ENCODE results near the gene PI4KA. TPM values are rescaled to one million over a fixed set of nuclear protein-coding genes. Genes with fewer than 3 reads are reported as not detected.
"Not testable (repeated sequence)": the region's sequence is repeated elsewhere in the genome, so short reads cannot be mapped to it uniquely, and the experiment has no call there.

Gene PI4KA
- total RNA-seq, 1 experiment from 2014 or later: 54.3 TPM

GRCh38 chr22:20822240-20822639 lies 36.4 kb downstream of the PI4KA start:
- DNase-seq (ENCODE audit: low read depth, low spot score) (no peak), ATAC-seq (no peak)
- Histone ChIP-seq H3K27ac (ENCODE audit: low read length) (no peak overlapping the region), H3K36me3 (ENCODE audit: control insufficient read depth, insufficient read depth, low read length) (0 out of 2 replicates have a peak, but pooled peaks cover 4% of the 10 kb centered on the region), H3K27me3 (ENCODE audit: control insufficient read depth, insufficient read depth, low read length) (no peaks in the 10 kb centered on the region), H3K9me3 (ENCODE audit: control insufficient read depth, insufficient read depth, low read depth, low read length) (no peaks in the 10 kb centered on the region), H3K4me3 (ENCODE audit: low read depth in 2 of 2, low read length in 2 of 2) (no peak overlapping the region), H3K4me1 (ENCODE audit: control insufficient read depth, insufficient read depth, low read length) (no peaks in the 10 kb centered on the region)
- BruUV-seq (replicated peaks): no TSS peak
- in situ Hi-C loops (cut with HindIII; ENCODE audit: low pct_unique_long_range_greater_than_20kb, low sequenced_read_pairs): no loop called here
- CTCF ChIA-PET: no interaction called here
- POLR2A ChIA-PET: no interaction called here
- intact Hi-C loops (cut with micrococcal nuclease; ENCODE audit: unreplicated experiment): no loop called here
- TF ChIP-seq SIN3A (IDR thresholded peaks at IDR 0.05; ENCODE audit: borderline replicate concordance, insufficient read depth, low read depth, low read length): no peak
- no peak for TF ChIP-seq POLR2AphosphoS5 (IDR thresholded peaks at IDR 0.05; ENCODE audit: low read depth, low read length)
- TF ChIP-seq TCF7L2 (IDR thresholded peaks at IDR 0.05; ENCODE audit: low read depth, low read length): no peak
- no peak for TF ChIP-seq CTCF (IDR thresholded peaks at IDR 0.05)
- no peak for TF ChIP-seq REST (IDR thresholded peaks at IDR 0.05; ENCODE audit: insufficient read depth in 1 of 2, low read depth in 2 of 2, low read length in 1 of 2)

GRCh38 chr22:20821717-20822239 lies 36.8 kb downstream of the PI4KA start:
- intact Hi-C loops (cut with micrococcal nuclease; ENCODE audit: unreplicated experiment); H3K27me3 ChIP-seq (ENCODE audit: control insufficient read depth, insufficient read depth, low read length); H3K9me3 ChIP-seq (ENCODE audit: control insufficient read depth, insufficient read depth, low read depth, low read length); DNase-seq (ENCODE audit: low read depth, low spot score); in situ Hi-C loops (cut with HindIII; ENCODE audit: low pct_unique_long_range_greater_than_20kb, low sequenced_read_pairs); H3K4me3 ChIP-seq (ENCODE audit: low read depth in 2 of 2, low read length in 2 of 2); CTCF ChIA-PET; BruUV-seq (replicated peaks); ATAC-seq; H3K36me3 ChIP-seq (ENCODE audit: control insufficient read depth, insufficient read depth, low read length); H3K27ac ChIP-seq (ENCODE audit: low read length); POLR2A ChIA-PET; H3K4me1 ChIP-seq (ENCODE audit: control insufficient read depth, insufficient read depth, low read length): not testable (repeated sequence)

- POLR2A ChIA-PET: no interaction called here
- H3K4me1 ChIP-seq (ENCODE audit: control insufficient read depth, insufficient read depth, low read length): no peaks in the 10 kb centered on the region
- intact Hi-C loops (cut with micrococcal nuclease; ENCODE audit: unreplicated experiment) (no loop called here), in situ Hi-C loops (cut with HindIII; ENCODE audit: low pct_unique_long_range_greater_than_20kb, low sequenced_read_pairs) (no loop called here)
- ATAC-seq (no peak), DNase-seq (ENCODE audit: low read depth, low spot score) (no peak)
- H3K27ac ChIP-seq (ENCODE audit: low read length): no peak overlapping the region
- TF ChIP-seq SIN3A (IDR thresholded peaks at IDR 0.05; ENCODE audit: borderline replicate concordance, insufficient read depth, low read depth, low read length) (no peak), REST (IDR thresholded peaks at IDR 0.05; ENCODE audit: insufficient read depth in 1 of 2, low read depth in 2 of 2, low read length in 1 of 2) (no peak), TCF7L2 (IDR thresholded peaks at IDR 0.05; ENCODE audit: low read depth, low read length) (no peak), CTCF (IDR thresholded peaks at IDR 0.05) (no peak), POLR2AphosphoS5 (IDR thresholded peaks at IDR 0.05; ENCODE audit: low read depth, low read length) (no peak)
- CTCF ChIA-PET: no interaction called here
- no TSS peak for BruUV-seq (replicated peaks)
- no peaks in the 10 kb centered on the region for H3K27me3 ChIP-seq (ENCODE audit: control insufficient read depth, insufficient read depth, low read length)
- H3K36me3 ChIP-seq (ENCODE audit: control insufficient read depth, insufficient read depth, low read length): 0 out of 2 replicates have a peak, but pooled peaks cover 4% of the 10 kb centered on the region
- no peaks in the 10 kb centered on the region for H3K9me3 ChIP-seq (ENCODE audit: control insufficient read depth, insufficient read depth, low read depth, low read length)
- H3K4me3 ChIP-seq (ENCODE audit: low read depth in 2 of 2, low read length in 2 of 2): no peak overlapping the region
These were observed 39.1 kb downstream of the PI4KA start for GRCh38 chr22:20819471-20819870.
